Measurements from ENCODE around the gene SPG7. TPM values are rescaled to one million over a fixed set of nuclear protein-coding genes. Genes with fewer than 3 reads are reported as not detected.

Gene SPG7
- total RNA-seq, 1 experiment from 2014 or later = 125 TPM

- no peak for DNase-seq (ENCODE audit: low spot score)
- in situ Hi-C loops (cut with HindIII; ENCODE audit: low sequenced_read_pairs) = no loop called here
Observed at GRCh38 chr16:89572073-89572484, 63.9 kb downstream of the SPG7 start.

GRCh38 chr16:89572485-89573205 is 64.4 kb downstream of the SPG7 start:
- in situ Hi-C loops (cut with HindIII; ENCODE audit: low sequenced_read_pairs) = no loop called here

GRCh38 chr16:89573826-89574680 is 65.8 kb downstream of the SPG7 start:
- DNase-seq (ENCODE audit: low spot score) = no peak
- in situ Hi-C loops (cut with HindIII; ENCODE audit: low sequenced_read_pairs) = no loop called here

More at GRCh38 chr16:89572485-89573205, 64.4 kb downstream of the SPG7 start:
- DNase-seq (ENCODE audit: low spot score) = no peak

GRCh38 chr16:89574681-89575246 is 66.6 kb downstream of the SPG7 start:
- DNase-seq (ENCODE audit: low spot score) = no peak
- in situ Hi-C loops (cut with HindIII; ENCODE audit: low sequenced_read_pairs) = no loop called here

GRCh38 chr16:89575247-89576152 is 67.3 kb downstream of the SPG7 start, which contains the start of gene CPNE7:
Gene CPNE7 (plus strand): TSS chr16:89575758. CDS start chr16:89575898, 140 bp downstream.
- in situ Hi-C loops (cut with HindIII; ENCODE audit: low sequenced_read_pairs) = no loop called here
- DNase-seq (ENCODE audit: low spot score) = no peak

- DNase-seq (ENCODE audit: low spot score) = no peak
- in situ Hi-C loops (cut with HindIII; ENCODE audit: low sequenced_read_pairs) = no loop called here
Observed at GRCh38 chr16:89576153-89577054, 68.2 kb downstream of the SPG7 start.

GRCh38 chr16:89577055-89577759 is 69.0 kb downstream of the SPG7 start:
- DNase-seq (ENCODE audit: low spot score) = no peak
- in situ Hi-C loops (cut with HindIII; ENCODE audit: low sequenced_read_pairs) = no loop called here

- in situ Hi-C loops (cut with HindIII; ENCODE audit: low sequenced_read_pairs) = no loop called here
- no peak for DNase-seq (ENCODE audit: low spot score)
Observed at GRCh38 chr16:89579351-89579750, 71.1 kb downstream of the SPG7 start.

- no peak for DNase-seq (ENCODE audit: low spot score)
- in situ Hi-C loops (cut with HindIII; ENCODE audit: low sequenced_read_pairs) = no loop called here
Observed at GRCh38 chr16:89581045-89581695, 73.0 kb downstream of the SPG7 start.

GRCh38 chr16:89581861-89582563 is 73.8 kb downstream of the SPG7 start:
- no peak for DNase-seq (ENCODE audit: low spot score)

GRCh38 chr16:89582614-89583196 is 74.5 kb downstream of the SPG7 start:
- DNase-seq (ENCODE audit: low spot score) = no peak
- in situ Hi-C loops (cut with HindIII; ENCODE audit: low sequenced_read_pairs) = no loop called here

More at GRCh38 chr16:89581861-89582563, 73.8 kb downstream of the SPG7 start:
- in situ Hi-C loops (cut with HindIII; ENCODE audit: low sequenced_read_pairs) = no loop called here

GRCh38 chr16:89583197-89583894 is 75.1 kb downstream of the SPG7 start:
- DNase-seq (ENCODE audit: low spot score) = no peak
- in situ Hi-C loops (cut with HindIII; ENCODE audit: low sequenced_read_pairs) = no loop called here

GRCh38 chr16:89583895-89584644 is 75.9 kb downstream of the SPG7 start:
- in situ Hi-C loops (cut with HindIII; ENCODE audit: low sequenced_read_pairs) = no loop called here
- no peak for DNase-seq (ENCODE audit: low spot score)

GRCh38 chr16:89584768-89585549 is 76.8 kb downstream of the SPG7 start:
- in situ Hi-C loops (cut with HindIII; ENCODE audit: low sequenced_read_pairs) = no loop called here
- no peak for DNase-seq (ENCODE audit: low spot score)
